Right lobe of liver (tissue), 4 donors: ENCODE data around the gene SLX4.

Experiments
- POLR2A ChIP-seq: fragments of 450-650 bp; IDR thresholded peaks from one replicate; pipeline ENCODE4 v1.6.1; 2017; ENCODE audit warnings: antibody characterized with exemption, mild to moderate bottlenecking
- TF ChIP-seq, protein P1 (sequence below), 4 donors: fragments of 200-600 bp in 3 of 4; fragments of 450-650 bp in 1 of 4; IDR thresholded peaks; one replicate each; pipeline versions ENCODE4 v1.5.1 to v1.8.0; 2016 to 2022; ENCODE audit warnings: antibody characterized with exemption in 4 of 4, mild to moderate bottlenecking in 2 of 4
- donor health status: DM: no; HTN: no; CAD: no.
- donor health status: DM: no; HTN: no; CAD: no.
- donor health status: DM: no; HTN: yes; CAD: no.

DNA sequence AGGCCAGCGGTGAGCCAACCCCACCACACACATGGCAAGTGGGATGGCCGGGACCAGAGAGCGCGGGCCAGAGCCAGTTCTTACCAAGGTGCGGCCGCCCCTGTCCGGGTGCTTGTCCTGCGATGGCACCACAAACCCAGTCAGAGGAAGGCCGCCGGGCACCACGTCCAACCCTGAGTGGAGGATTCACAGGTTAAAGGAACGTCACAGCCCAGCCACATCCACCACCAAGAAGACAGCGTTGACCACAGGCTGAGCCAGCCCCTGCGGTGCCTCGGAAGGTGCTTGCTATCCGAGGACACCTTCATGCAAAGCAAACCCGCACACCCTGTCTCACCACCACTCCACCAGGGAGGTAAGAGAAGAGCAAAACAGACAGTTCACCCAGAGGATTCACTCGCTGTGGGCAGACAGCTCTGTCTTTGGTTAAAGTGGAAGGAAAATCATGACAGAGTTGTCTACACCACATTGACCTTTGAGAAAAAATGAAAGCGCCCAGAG, 15.8 kb downstream of the SLX4 start:
- TF ChIP-seq, protein P1, sequence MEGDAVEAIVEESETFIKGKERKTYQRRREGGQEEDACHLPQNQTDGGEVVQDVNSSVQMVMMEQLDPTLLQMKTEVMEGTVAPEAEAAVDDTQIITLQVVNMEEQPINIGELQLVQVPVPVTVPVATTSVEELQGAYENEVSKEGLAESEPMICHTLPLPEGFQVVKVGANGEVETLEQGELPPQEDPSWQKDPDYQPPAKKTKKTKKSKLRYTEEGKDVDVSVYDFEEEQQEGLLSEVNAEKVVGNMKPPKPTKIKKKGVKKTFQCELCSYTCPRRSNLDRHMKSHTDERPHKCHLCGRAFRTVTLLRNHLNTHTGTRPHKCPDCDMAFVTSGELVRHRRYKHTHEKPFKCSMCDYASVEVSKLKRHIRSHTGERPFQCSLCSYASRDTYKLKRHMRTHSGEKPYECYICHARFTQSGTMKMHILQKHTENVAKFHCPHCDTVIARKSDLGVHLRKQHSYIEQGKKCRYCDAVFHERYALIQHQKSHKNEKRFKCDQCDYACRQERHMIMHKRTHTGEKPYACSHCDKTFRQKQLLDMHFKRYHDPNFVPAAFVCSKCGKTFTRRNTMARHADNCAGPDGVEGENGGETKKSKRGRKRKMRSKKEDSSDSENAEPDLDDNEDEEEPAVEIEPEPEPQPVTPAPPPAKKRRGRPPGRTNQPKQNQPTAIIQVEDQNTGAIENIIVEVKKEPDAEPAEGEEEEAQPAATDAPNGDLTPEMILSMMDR (IDR thresholded peaks at IDR 0.05) = no peak
- TF ChIP-seq POLR2A = no peak
